GM21423 (cell line): Measurements from ENCODE around the gene MAP4K3.
"Not testable (repeated sequence)": the region's sequence is repeated elsewhere in the genome, so short reads cannot be mapped to it uniquely, and the experiment has no call there.

Experiments used
- ATAC-seq: cut with Tn5 transposase; IDR thresholded peaks from one replicate; pipeline ENCODE4 v1.9.1; 2021; ENCODE audit warnings: mild to moderate bottlenecking, moderate library complexity; ENCODE audit not compliant: unreplicated experiment

The MAP4K3 gene

GRCh38 chr2:39247512-39248043 is 189.5 kb downstream of the MAP4K3 start:
- ATAC-seq, result no peak

GRCh38 chr2:39246382-39246980 is 190.6 kb downstream of the MAP4K3 start:
- no peak for ATAC-seq

GRCh38 chr2:39244963-39245625 is 192.0 kb downstream of the MAP4K3 start:
- ATAC-seq, result not testable (repeated sequence)

- not testable (repeated sequence) for ATAC-seq
These were observed 192.7 kb downstream of the MAP4K3 start for GRCh38 chr2:39244241-39244862.

- no peak for ATAC-seq
These were observed 193.5 kb downstream of the MAP4K3 start, which contains the start of gene CDKL4 for GRCh38 chr2:39243469-39244123. Gene CDKL4 (minus strand): TSS chr2:39243970.

- ATAC-seq, result no peak
These were observed 195.5 kb downstream of the MAP4K3 start for GRCh38 chr2:39241588-39241987.

- ATAC-seq, result no peak
These were observed 196.3 kb downstream of the MAP4K3 start for GRCh38 chr2:39240758-39241157.

GRCh38 chr2:39234754-39235153 is 202.3 kb downstream of the MAP4K3 start:
- no peak for ATAC-seq

GRCh38 chr2:39232141-39232540 is 204.9 kb downstream of the MAP4K3 start:
- ATAC-seq, result no peak

GRCh38 chr2:39228413-39229209 is 208.5 kb downstream of the MAP4K3 start:
- ATAC-seq, result peak; percentile 34

GRCh38 chr2:39227628-39228412 is 209.3 kb downstream of the MAP4K3 start:
- peak; percentile 80 for ATAC-seq

- peak; percentile 39 for ATAC-seq
These were observed 211.5 kb downstream of the MAP4K3 start for GRCh38 chr2:39225567-39225966.

- ATAC-seq, result no peak
These were observed 213.2 kb downstream of the MAP4K3 start for GRCh38 chr2:39223909-39224308.

GRCh38 chr2:39221459-39221858 is 215.6 kb downstream of the MAP4K3 start:
- ATAC-seq, result no peak

GRCh38 chr2:39220136-39220535 is 216.9 kb downstream of the MAP4K3 start:
- no peak for ATAC-seq

GRCh38 chr2:39218391-39218790 is 218.7 kb downstream of the MAP4K3 start:
- ATAC-seq, result no peak

- peak; percentile 52 for ATAC-seq
These were observed 219.9 kb downstream of the MAP4K3 start for GRCh38 chr2:39217192-39217550.

GRCh38 chr2:39216346-39217191 is 220.5 kb downstream of the MAP4K3 start:
- peak; percentile 77 for ATAC-seq

- ATAC-seq, result no peak
These were observed 221.5 kb downstream of the MAP4K3 start for GRCh38 chr2:39215545-39215944.
